NCI-H1417 (cell line): Measurements from ENCODE around the gene RETREG2.
A peak's percentile ranks its signal among the peaks of the same experiment; 100 is the strongest.

Experiments used
- DNase-seq, 3 experiments: peaks; one replicate each; lab custom pipeline; 2025; lab: John Stamatoyannopoulos, UW

RETREG2 gene

DNA sequence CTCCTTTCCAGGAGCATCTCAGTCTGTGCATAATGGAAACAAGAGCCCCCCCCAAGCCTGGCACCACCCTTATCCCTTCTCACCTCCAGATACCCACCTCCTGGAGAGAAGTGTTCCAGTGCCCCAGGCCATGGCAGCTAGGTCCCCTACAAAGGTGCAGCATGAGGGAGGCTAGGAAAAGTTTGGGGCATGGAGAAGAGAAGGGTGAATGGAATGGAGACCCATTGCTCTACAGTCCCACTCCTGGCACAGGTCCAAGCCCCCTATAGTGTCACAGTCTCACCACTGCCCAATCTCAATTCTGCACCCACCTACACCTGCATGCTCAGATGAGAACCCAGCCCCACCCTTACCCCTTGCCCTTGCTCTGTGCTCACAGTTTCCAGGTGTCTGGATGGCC, 9.1 kb upstream of the RETREG2 start:
- DNase-seq: no peak

- DNase-seq: no peak
Measured at GRCh38 chr2:219169930-219170654, 8.0 kb upstream of the RETREG2 start, which contains the start of gene SLC23A3. Gene SLC23A3 (minus strand): TSS chr2:219170029. CDS start chr2:219169984, 45 bp downstream.

- peak; percentile 8 to 59 (median 19) for DNase-seq
Measured at GRCh38 chr2:219171231-219171651, 6.8 kb upstream of the RETREG2 start.

DNA sequence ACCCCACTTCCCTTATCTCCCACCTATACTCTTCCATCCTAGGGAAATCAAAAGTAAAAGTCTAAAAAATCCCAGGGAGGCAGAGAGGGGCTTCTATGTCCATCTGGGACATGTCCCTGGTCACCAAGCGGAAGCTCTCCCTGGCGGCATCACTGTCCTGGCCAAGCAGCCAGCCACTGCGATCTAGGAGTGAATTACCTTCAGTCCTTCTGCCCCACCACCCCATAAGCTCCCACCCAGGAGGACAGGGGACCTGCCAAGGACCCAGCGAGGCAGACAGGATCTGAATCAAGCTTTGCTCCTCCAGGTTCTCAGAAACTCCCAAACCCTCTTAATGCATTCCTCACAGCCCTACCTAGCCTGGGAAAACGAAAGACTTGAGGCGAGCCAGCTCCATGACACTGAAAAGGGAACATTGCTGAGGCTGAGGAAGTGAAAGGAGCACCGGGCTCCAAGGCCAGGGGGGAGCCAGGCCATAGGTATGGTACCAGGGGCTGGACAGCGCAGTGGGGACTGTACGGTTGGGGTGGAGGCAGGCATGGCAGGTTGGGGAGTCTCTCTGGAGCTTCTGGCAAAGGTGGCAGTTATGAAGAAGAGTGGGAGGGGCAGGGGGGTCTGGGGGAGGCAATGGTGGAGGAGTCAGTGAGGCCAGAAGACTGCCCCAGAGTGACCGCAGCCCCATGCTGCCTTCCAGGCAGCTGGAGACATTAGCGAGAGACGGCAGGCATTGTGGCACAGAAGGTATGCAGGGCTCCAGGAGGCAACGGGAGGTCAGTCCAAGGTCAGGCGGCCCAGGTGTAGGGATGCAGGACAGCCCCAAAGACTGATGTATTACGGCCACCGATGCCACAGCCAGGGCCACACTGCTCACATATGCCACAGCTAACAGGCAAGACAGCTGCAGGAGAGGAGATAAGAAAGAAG, 5.6 kb upstream of the RETREG2 start:
- no peak for DNase-seq

DNA sequence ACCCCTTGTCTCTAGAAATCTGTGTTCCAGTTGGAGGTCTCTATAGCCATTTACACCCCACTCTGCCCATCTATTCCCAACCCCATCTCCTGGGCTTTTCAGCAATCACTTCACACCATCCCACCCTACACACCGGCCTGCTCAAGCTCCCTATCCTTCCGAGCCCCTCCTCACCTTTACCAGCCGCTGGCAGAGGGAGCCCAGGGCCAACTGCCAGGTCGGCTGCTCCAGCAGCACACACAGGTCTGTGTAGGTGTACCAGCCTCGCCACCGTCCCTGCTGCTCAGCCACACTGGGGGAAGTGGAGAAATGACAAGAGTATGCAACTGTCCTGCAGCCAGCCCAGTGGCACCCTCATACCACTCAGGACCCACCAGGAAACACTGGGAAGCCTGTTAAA, 4.9 kb upstream of the RETREG2 start:
- no peak for DNase-seq

DNA sequence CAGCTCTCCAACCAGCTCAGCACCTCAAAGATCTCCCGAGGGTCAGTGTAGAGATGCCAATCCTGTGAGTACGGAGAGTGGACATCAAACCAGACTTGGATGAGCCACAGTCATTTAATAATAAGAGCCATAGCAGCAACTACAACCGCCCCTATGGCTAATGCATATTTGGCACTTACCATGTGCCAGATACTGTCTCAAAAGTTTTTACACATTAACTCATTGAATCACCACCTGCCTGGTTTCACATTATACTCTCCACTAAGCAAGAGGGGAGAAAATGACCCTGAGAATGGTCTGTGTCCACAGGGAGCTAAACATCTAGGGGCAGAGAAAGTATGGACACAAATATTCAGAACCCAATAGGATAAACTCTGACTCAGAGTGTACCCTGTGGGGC, 3.9 kb upstream of the RETREG2 start:
- no peak for DNase-seq

- DNase-seq: no peak
Measured at GRCh38 chr2:219174801-219175200, 3.3 kb upstream of the RETREG2 start.

DNA sequence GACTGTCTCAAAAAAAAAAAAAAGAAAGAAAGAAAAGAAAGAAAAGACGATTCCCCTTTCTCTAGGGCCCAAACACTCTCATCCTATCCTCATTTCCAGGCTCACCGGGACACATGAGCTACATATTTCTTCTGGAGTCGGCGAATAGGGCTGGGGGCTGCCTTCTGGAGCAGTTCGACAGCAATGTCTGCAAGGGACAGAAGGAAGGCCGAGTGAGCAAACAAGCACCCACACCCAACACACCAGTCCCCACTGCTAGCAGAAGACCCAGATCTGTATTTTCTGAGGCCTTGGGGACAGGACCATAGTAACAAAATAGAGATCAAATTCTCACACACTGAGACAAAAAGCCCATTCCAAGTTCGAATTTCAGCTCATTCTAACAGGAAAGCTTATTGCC, 2.6 kb upstream of the RETREG2 start:
- DNase-seq: no peak

DNA sequence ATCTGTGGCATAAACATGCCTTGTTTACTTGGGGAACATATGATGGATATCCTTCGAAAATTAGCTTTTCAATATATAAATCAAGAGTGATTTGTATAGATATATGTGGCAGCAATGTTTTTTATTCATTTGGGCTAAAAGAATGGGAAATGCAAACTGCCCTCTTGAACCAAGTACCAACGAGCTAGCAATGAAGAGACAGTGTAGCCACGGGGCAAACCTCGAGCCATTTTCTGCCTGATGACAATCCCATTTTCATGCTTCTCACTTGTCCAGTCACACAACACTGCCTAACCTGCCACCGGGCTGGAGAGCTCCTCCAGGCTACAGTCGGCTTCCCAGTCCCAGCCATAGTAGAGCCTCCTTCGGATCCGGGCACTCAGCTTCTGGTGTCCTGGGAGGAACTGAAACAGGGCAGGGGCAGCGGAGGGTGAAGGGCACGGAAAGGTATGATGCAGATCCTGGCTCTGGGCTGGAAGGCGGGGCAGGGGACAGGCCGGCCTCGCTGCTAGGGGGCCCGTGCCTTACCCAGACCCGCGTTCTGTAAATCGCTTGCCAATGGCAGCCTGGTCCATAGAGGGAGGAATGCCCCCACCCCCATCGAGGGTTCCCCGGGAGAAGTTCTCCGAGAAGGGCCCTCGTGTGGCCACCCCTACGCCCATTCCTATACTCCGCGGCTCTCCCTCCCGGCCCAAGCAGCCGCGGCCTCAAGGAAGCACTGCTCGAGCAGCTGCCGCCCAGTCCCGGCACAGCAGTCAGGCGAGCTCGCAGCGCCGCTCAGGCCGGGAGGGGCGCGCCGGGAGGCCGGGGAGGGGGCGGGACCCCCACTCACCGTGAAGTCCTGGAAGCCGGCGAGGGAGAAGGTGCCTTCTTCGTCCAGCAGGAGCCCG, 1.9 kb upstream of the RETREG2 start:
- peak in 1 of 3 experiments; percentile 85 for DNase-seq

DNA sequence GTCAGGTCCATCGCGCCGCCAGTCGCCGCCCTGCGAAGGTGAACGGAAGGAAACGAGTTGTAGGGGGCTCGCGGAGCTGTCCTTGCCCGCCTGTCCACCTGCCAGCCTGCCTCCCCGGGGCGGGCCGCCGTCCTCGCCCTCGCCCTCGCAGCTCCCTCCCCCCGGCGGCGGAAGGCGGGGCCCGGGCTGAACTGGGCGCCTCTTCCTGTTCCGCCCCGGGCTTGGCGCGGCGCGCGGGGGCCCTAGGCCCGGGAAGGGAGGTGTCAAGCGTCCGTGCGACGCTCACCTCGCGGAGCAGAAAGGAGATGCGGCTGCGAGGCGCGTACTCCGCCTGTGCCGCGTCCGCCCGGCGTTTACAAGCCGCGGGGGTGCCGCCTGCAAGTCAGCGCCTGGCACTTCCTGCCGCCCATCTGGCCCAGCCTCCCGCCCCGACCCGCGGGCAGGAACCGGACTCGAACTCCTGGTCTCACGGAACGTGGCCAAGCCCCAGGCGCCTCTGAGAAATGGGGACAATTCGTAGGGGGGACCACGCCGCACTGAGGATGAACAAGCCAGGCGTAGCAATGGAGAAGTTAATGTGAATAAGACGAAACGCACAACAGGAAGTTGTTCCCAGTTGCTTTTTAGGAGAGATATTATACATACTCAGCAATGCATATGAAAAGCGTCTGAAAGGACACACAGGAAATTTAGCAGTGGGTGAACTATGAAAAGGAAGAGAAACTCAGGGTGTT, 1.1 kb upstream of the RETREG2 start, which contains the start of gene CNPPD1:
Gene CNPPD1, minus strand, starts transcription at position 108 of the 734 bp plus-strand sequence. Its CDS starts 97 bp downstream, at position 11.
- peak; percentile 67 to 91 (median 90) for DNase-seq

GRCh38 chr2:219178377-219179175, 501 bp downstream of the RETREG2 start:
- DNase-seq: peak in 2 of 3 experiments; percentile 17 to 78

DNA sequence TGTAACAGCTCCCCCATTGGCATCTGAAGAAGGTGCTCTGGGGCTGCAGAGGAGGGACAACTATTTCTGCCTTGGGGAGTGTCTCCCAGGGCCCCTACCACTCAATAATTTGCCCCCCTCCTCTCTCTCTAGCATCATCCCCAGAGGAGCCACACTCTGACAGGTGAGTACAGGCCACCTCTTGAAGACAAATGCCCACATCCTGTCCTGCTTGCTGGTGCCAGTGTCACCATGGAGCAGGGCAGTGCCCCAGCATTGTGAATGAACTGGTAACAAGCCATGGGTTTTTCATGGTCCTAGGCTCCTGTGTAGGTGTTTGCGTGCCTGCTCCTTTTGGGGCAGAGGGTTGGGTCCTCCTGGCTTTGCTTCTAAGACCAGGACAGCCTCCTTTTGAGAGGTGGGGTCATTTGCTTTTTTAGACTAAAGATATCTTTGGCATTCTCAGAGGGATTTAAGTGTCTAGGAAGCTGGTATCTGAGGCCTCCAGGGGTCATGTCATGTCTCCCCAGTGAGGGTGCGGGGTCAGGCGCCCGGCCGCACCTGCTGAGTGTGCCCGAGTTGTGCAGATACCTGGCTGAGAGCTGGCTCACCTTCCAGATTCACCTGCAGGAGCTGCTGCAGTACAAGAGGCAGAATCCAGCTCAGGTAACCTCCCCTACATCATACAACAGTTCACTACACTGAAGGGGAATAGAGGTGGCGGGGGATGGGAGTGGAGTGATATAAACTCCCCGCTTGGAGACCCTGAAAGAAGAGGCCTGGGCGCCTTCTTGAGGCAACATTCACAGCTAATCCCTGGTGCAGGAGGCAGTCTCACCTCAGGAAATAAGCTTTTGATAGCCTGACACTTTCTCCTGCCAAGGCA, 1.8 kb downstream of the RETREG2 start:
- DNase-seq: no peak

DNA sequence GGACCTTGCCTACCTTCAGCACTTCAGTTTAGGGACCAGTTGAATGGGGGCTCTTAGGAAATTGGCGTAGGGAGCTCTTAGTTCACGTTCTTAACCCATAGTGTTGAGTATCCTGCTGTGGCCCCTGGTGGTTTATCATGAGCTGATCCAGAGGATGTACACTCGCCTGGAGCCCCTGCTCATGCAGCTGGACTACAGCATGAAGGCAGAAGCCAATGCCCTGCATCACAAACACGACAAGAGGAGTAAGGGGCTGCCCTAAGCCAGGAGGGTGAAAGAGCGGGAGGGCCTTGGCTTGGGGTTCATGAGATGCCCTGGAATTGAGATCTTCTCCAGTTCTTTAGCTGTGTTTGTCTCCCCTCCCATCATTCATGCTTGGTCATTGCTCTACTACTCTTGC, 2.9 kb downstream of the RETREG2 start:
- DNase-seq: no peak

- no peak for DNase-seq
Measured at GRCh38 chr2:219181531-219181930, 3.5 kb downstream of the RETREG2 start.

DNA sequence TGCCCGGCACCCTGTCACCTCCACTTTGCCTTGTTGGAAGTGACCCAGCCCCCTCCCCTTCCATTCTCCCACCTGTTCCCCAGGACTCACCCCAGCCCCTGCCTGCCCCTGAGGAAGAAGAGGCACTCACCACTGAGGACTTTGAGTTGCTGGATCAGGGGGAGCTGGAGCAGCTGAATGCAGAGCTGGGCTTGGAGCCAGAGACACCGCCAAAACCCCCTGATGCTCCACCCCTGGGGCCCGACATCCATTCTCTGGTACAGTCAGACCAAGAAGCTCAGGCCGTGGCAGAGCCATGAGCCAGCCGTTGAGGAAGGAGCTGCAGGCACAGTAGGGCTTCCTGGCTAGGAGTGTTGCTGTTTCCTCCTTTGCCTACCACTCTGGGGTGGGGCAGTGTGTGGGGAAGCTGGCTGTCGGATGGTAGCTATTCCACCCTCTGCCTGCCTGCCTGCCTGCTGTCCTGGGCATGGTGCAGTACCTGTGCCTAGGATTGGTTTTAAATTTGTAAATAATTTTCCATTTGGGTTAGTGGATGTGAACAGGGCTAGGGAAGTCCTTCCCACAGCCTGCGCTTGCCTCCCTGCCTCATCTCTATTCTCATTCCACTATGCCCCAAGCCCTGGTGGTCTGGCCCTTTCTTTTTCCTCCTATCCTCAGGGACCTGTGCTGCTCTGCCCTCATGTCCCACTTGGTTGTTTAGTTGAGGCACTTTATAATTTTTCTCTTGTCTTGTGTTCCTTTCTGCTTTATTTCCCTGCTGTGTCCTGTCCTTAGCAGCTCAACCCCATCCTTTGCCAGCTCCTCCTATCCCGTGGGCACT, 4.5 kb downstream of the RETREG2 start:
- no peak for DNase-seq

DNA sequence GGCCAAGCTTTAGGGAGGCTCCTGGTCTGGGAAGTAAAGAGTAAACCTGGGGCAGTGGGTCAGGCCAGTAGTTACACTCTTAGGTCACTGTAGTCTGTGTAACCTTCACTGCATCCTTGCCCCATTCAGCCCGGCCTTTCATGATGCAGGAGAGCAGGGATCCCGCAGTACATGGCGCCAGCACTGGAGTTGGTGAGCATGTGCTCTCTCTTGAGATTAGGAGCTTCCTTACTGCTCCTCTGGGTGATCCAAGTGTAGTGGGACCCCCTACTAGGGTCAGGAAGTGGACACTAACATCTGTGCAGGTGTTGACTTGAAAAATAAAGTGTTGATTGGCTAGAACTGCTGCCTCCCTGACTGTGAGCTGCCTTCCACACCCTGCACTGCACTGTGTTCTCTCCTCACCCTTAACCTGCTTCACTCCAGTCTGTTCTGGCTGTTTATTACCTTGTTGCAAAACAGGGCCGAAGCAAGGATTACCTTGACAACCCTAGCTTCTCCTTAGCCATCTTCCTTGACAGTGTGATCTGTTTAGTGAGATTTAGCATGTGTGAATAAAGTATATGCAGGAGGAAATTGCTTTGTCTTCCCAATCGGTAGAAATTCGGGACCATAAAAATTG, 5.2 kb downstream of the RETREG2 start:
- DNase-seq: no peak

GRCh38 chr2:219184121-219184520, 6.0 kb downstream of the RETREG2 start:
- no peak for DNase-seq
